HT1080 (cell line): ENCODE results near the gene EPC2. TPM values are rescaled to one million over a fixed set of nuclear protein-coding genes. Genes with fewer than 3 reads are reported as not detected.
A peak's percentile ranks its signal among the peaks of the same experiment; 100 is the strongest.

Experiments used
- DNase-seq: peaks from one replicate; pipeline ENCODE4 v3.0.0-alpha.2; 2015; ENCODE audit warnings: low read depth
- polyA plus RNA-seq, 2 experiments: library from polyadenylated mRNA; depleted of rRNA; stranded (reverse); fragments of >200 nt; gene quantifications; 2 replicates each; pipeline ENCODE4 v1.2.3, GENCODE V29; 2015
- total RNA-seq: library from RNA; depleted of rRNA; stranded (reverse); fragments of >200 nt; shearing (Covaris generic); gene quantifications from 2 replicates; pipeline ENCODE4 v1.2.3, GENCODE V29; 2014; rRNA removed

The EPC2 gene
- total RNA-seq = 14.0 and 17.1 TPM in 2 replicates
- 16.4 and 19.5 TPM in 2 replicates for polyA plus RNA-seq (2015; cell fraction: cytosol; rRNA removed)
- polyA plus RNA-seq (2015; cell fraction: nucleus; rRNA removed) = 12.6 and 12.9 TPM in 2 replicates

GRCh38 chr2:148643998-148644882 is at the start of gene EPC2:
Gene EPC2 (plus strand): TSS chr2:148644751. CDS start chr2:148645018, 267 bp downstream.
- peak; percentile 80 for DNase-seq

- no peak for DNase-seq
Observed at GRCh38 chr2:148596018-148596417, 48.5 kb upstream of the EPC2 start.

- no peak for DNase-seq
Observed at GRCh38 chr2:148599109-148599991, 45.2 kb upstream of the EPC2 start.

GRCh38 chr2:148602885-148603561 is 41.5 kb upstream of the EPC2 start:
- no peak for DNase-seq

GRCh38 chr2:148603562-148603920 is 41.0 kb upstream of the EPC2 start:
- no peak for DNase-seq

- no peak for DNase-seq
Observed at GRCh38 chr2:148604927-148605326, 39.6 kb upstream of the EPC2 start.

- no peak for DNase-seq
Observed at GRCh38 chr2:148607566-148607965, 37.0 kb upstream of the EPC2 start.

- no peak for DNase-seq
Observed at GRCh38 chr2:148613231-148614013, 31.1 kb upstream of the EPC2 start.

- peak; percentile 10 for DNase-seq
Observed at GRCh38 chr2:148614014-148614321, 30.6 kb upstream of the EPC2 start.

GRCh38 chr2:148614322-148615049 is 30.1 kb upstream of the EPC2 start:
- peak; percentile 56 for DNase-seq

- peak; percentile 6 for DNase-seq
Observed at GRCh38 chr2:148615381-148615841, 29.1 kb upstream of the EPC2 start.

GRCh38 chr2:148616662-148617061 is 27.9 kb upstream of the EPC2 start:
- DNase-seq = no peak

- no peak for DNase-seq
Observed at GRCh38 chr2:148617219-148617618, 27.3 kb upstream of the EPC2 start.

- no peak for DNase-seq
Observed at GRCh38 chr2:148619560-148620195, 24.9 kb upstream of the EPC2 start.

- no peak for DNase-seq
Observed at GRCh38 chr2:148622366-148622765, 22.2 kb upstream of the EPC2 start.

- no peak for DNase-seq
Observed at GRCh38 chr2:148623086-148623485, 21.5 kb upstream of the EPC2 start.

- no peak for DNase-seq
Observed at GRCh38 chr2:148627224-148627623, 17.3 kb upstream of the EPC2 start.

- no peak for DNase-seq
Observed at GRCh38 chr2:148634749-148635148, 9.8 kb upstream of the EPC2 start.

- DNase-seq = no peak
Observed at GRCh38 chr2:148638543-148638942, 6.0 kb upstream of the EPC2 start.
